ENCODE results near the gene AXIN2.

Gene AXIN2

DNA sequence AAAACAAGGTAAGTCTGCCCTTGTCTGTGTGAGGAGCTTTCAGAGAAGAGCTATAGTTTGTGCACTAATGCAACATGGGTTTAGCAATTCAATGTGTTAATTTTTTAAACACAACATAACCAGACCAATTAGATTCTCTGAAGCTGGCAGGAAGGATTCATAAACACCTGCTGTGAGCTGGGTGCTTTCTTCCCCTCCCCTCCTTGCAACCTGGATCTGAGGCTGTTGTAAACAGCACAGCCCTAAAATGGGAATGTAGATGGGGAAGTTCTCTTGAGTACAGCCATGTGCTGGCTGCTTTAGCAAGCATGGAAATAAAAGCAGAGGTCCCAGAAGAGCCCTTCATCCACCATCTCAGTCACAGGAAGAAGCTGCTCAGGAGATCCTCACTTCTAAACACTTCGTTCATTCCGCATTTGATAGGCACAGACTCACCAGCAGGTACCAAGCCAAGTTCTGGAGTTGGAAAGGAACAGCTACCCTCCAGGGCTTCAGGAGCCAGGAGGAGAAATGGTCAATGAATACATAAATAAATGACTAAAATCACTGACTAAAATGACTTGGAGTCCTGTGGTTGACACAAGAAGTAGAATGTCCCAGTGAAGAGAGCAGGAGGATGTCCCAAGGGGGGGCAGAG, 21.7 kb downstream of the AXIN2 start:
- H3K9me3 ChIP-seq (ENCODE audit: control insufficient read depth, insufficient read depth, low read depth, low read length), result no peaks in the 10 kb centered on the region
- peaks cover 18 to 86% of the 10 kb centered on the region in 2 experiments for H3K36me3 ChIP-seq (ENCODE audit: control insufficient read depth in 2 of 2, insufficient read depth in 1 of 2, low read length in 2 of 2)
- POLR2A ChIA-PET, result interaction anchor here (0.6 to 0.8 kb wide), 2 partner anchors 10 to 35 kb away, joined by 3 read pairs; no protein-coding TSS in a partner anchor
- no peaks in the 10 kb centered on the region for H3K4me1 ChIP-seq (ENCODE audit: control insufficient read depth, insufficient read depth, low read length)
- TF ChIP-seq ZNF10 (tag by site-specific recombination; IDR thresholded peaks at IDR 0.05), result no peak
- TF ChIP-seq, protein P1, sequence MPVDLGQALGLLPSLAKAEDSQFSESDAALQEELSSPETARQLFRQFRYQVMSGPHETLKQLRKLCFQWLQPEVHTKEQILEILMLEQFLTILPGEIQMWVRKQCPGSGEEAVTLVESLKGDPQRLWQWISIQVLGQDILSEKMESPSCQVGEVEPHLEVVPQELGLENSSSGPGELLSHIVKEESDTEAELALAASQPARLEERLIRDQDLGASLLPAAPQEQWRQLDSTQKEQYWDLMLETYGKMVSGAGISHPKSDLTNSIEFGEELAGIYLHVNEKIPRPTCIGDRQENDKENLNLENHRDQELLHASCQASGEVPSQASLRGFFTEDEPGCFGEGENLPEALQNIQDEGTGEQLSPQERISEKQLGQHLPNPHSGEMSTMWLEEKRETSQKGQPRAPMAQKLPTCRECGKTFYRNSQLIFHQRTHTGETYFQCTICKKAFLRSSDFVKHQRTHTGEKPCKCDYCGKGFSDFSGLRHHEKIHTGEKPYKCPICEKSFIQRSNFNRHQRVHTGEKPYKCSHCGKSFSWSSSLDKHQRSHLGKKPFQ (tag by site-specific recombination; IDR thresholded peaks at IDR 0.05), result no peak
- TF ChIP-seq, protein P2, sequence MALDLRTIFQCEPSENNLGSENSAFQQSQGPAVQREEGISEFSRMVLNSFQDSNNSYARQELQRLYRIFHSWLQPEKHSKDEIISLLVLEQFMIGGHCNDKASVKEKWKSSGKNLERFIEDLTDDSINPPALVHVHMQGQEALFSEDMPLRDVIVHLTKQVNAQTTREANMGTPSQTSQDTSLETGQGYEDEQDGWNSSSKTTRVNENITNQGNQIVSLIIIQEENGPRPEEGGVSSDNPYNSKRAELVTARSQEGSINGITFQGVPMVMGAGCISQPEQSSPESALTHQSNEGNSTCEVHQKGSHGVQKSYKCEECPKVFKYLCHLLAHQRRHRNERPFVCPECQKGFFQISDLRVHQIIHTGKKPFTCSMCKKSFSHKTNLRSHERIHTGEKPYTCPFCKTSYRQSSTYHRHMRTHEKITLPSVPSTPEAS (tag by site-specific recombination; IDR thresholded peaks at IDR 0.05), result no peak
- TF ChIP-seq, protein P3, sequence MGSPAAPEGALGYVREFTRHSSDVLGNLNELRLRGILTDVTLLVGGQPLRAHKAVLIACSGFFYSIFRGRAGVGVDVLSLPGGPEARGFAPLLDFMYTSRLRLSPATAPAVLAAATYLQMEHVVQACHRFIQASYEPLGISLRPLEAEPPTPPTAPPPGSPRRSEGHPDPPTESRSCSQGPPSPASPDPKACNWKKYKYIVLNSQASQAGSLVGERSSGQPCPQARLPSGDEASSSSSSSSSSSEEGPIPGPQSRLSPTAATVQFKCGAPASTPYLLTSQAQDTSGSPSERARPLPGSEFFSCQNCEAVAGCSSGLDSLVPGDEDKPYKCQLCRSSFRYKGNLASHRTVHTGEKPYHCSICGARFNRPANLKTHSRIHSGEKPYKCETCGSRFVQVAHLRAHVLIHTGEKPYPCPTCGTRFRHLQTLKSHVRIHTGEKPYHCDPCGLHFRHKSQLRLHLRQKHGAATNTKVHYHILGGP (tag by site-specific recombination; IDR thresholded peaks at IDR 0.05), result no peak
- no peak for TF ChIP-seq ZNF174 (tag by site-specific recombination; IDR thresholded peaks at IDR 0.05)
- no peak for TF ChIP-seq ZNF558 (tag by site-specific recombination; IDR thresholded peaks at IDR 0.05)
- no peak for TF ChIP-seq GLI4 (tag by site-specific recombination; IDR thresholded peaks at IDR 0.05)
- TF ChIP-seq, protein P4, sequence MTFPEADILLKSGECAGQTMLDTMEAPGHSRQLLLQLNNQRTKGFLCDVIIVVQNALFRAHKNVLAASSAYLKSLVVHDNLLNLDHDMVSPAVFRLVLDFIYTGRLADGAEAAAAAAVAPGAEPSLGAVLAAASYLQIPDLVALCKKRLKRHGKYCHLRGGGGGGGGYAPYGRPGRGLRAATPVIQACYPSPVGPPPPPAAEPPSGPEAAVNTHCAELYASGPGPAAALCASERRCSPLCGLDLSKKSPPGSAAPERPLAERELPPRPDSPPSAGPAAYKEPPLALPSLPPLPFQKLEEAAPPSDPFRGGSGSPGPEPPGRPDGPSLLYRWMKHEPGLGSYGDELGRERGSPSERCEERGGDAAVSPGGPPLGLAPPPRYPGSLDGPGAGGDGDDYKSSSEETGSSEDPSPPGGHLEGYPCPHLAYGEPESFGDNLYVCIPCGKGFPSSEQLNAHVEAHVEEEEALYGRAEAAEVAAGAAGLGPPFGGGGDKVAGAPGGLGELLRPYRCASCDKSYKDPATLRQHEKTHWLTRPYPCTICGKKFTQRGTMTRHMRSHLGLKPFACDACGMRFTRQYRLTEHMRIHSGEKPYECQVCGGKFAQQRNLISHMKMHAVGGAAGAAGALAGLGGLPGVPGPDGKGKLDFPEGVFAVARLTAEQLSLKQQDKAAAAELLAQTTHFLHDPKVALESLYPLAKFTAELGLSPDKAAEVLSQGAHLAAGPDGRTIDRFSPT (tag by site-specific recombination; IDR thresholded peaks at IDR 0.05), result no peak
- no peak for TF ChIP-seq ZNF510 (tag by site-specific recombination; IDR thresholded peaks at IDR 0.05; ENCODE audit: insufficient replicate concordance)
- no peak for TF ChIP-seq ZNF133 (tag by site-specific recombination; IDR thresholded peaks at IDR 0.05)
- TF ChIP-seq GLIS2 (tag by site-specific recombination; IDR thresholded peaks at IDR 0.05), result no peak
- TF ChIP-seq, protein P5, sequence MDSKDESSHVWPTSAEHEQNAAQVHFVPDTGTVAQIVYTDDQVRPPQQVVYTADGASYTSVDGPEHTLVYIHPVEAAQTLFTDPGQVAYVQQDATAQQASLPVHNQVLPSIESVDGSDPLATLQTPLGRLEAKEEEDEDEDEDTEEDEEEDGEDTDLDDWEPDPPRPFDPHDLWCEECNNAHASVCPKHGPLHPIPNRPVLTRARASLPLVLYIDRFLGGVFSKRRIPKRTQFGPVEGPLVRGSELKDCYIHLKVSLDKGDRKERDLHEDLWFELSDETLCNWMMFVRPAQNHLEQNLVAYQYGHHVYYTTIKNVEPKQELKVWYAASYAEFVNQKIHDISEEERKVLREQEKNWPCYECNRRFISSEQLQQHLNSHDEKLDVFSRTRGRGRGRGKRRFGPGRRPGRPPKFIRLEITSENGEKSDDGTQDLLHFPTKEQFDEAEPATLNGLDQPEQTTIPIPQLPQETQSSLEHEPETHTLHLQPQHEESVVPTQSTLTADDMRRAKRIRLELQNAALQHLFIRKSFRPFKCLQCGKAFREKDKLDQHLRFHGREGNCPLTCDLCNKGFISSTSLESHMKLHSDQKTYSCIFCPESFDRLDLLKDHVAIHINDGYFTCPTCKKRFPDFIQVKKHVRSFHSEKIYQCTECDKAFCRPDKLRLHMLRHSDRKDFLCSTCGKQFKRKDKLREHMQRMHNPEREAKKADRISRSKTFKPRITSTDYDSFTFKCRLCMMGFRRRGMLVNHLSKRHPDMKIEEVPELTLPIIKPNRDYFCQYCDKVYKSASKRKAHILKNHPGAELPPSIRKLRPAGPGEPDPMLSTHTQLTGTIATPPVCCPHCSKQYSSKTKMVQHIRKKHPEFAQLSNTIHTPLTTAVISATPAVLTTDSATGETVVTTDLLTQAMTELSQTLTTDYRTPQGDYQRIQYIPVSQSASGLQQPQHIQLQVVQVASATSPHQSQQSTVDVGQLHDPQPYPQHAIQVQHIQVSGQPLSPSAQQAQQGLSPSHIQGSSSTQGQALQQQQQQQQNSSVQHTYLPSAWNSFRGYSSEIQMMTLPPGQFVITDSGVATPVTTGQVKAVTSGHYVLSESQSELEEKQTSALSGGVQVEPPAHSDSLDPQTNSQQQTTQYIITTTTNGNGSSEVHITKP (tag by site-specific recombination; IDR thresholded peaks at IDR 0.05), result no peak
- no peak for TF ChIP-seq ZNF629 (tag by site-specific recombination; IDR thresholded peaks at IDR 0.05)
- TF ChIP-seq, protein P6, sequence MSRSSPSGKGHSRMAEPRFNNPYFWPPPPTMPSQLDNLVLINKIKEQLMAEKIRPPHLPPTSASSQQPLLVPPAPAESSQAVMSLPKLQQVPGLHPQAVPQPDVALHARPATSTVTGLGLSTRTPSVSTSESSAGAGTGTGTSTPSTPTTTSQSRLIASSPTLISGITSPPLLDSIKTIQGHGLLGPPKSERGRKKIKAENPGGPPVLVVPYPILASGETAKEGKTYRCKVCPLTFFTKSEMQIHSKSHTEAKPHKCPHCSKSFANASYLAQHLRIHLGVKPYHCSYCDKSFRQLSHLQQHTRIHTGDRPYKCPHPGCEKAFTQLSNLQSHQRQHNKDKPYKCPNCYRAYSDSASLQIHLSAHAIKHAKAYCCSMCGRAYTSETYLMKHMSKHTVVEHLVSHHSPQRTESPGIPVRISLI (tag by site-specific recombination; IDR thresholded peaks at IDR 0.05), result no peak
- TF ChIP-seq, protein P7, sequence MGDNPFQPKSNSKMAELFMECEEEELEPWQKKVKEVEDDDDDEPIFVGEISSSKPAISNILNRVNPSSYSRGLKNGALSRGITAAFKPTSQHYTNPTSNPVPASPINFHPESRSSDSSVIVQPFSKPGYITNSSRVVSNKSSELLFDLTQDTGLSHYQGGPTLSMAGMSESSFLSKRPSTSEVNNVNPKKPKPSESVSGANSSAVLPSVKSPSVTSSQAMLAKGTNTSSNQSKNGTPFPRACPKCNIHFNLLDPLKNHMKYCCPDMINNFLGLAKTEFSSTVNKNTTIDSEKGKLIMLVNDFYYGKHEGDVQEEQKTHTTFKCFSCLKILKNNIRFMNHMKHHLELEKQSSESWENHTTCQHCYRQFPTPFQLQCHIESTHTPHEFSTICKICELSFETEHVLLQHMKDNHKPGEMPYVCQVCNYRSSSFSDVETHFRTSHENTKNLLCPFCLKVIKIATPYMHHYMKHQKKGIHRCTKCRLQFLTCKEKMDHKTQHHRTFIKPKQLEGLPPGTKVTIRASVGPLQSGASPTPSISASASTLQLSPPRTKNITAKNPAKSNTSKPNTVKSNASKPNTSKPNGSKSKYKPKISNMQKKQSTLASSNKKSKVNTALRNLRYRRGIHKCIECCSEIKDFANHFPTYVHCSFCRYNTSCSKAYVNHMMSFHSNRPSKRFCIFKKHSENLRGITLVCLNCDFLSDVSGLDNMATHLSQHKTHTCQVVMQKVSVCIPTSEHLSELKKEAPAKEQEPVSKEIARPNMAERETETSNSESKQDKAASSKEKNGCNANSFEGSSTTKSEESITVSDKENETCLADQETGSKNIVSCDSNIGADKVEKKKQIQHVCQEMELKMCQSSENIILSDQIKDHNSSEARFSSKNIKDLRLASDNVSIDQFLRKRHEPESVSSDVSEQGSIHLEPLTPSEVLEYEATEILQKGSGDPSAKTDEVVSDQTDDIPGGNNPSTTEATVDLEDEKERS (tag by site-specific recombination; IDR thresholded peaks at IDR 0.05), result no peak
- TF ChIP-seq, protein P8, sequence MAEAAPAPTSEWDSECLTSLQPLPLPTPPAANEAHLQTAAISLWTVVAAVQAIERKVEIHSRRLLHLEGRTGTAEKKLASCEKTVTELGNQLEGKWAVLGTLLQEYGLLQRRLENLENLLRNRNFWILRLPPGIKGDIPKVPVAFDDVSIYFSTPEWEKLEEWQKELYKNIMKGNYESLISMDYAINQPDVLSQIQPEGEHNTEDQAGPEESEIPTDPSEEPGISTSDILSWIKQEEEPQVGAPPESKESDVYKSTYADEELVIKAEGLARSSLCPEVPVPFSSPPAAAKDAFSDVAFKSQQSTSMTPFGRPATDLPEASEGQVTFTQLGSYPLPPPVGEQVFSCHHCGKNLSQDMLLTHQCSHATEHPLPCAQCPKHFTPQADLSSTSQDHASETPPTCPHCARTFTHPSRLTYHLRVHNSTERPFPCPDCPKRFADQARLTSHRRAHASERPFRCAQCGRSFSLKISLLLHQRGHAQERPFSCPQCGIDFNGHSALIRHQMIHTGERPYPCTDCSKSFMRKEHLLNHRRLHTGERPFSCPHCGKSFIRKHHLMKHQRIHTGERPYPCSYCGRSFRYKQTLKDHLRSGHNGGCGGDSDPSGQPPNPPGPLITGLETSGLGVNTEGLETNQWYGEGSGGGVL (tag by site-specific recombination; IDR thresholded peaks at IDR 0.05), result no peak
- no peak for TF ChIP-seq GLIS1 (tag by site-specific recombination; IDR thresholded peaks at IDR 0.05)
- TF ChIP-seq, protein P9, sequence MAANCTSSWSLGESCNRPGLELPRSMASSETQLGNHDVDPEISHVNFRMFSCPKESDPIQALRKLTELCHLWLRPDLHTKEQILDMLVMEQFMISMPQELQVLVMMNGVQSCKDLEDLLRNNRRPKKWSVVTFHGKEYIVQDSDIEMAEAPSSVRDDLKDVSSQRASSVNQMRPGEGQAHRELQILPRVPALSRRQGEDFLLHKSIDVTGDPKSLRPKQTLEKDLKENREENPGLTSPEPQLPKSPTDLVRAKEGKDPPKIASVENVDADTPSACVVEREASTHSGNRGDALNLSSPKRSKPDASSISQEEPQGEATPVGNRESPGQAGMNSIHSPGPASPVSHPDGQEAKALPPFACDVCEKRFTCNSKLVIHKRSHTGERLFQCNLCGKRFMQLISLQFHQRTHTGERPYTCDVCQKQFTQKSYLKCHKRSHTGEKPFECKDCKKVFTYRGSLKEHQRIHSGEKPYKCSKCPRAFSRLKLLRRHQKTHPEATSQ (tag by site-specific recombination; IDR thresholded peaks at IDR 0.05), result no peak
- H3K27ac ChIP-seq (ENCODE audit: extremely low read depth, low read depth, low read length), result no peak overlapping the region
- H3K4me3 ChIP-seq (ENCODE audit: low read depth, low read length), result no peak overlapping the region
- CTCF ChIA-PET, result interaction anchor here (0.6 to 1.2 kb wide), 3 partner anchors 245 to 1204 kb away, joined by 3 to 4 read pairs (median 4); no protein-coding TSS in a partner anchor
